Measurements from ENCODE around the gene RGS5.

GRCh38 chr1:163178628-163179027 lies 24.1 kb downstream of the RGS5 start:
- no peak for TF ChIP-seq POLR2A (IDR thresholded peaks at IDR 0.05)
- TF ChIP-seq, protein P1, sequence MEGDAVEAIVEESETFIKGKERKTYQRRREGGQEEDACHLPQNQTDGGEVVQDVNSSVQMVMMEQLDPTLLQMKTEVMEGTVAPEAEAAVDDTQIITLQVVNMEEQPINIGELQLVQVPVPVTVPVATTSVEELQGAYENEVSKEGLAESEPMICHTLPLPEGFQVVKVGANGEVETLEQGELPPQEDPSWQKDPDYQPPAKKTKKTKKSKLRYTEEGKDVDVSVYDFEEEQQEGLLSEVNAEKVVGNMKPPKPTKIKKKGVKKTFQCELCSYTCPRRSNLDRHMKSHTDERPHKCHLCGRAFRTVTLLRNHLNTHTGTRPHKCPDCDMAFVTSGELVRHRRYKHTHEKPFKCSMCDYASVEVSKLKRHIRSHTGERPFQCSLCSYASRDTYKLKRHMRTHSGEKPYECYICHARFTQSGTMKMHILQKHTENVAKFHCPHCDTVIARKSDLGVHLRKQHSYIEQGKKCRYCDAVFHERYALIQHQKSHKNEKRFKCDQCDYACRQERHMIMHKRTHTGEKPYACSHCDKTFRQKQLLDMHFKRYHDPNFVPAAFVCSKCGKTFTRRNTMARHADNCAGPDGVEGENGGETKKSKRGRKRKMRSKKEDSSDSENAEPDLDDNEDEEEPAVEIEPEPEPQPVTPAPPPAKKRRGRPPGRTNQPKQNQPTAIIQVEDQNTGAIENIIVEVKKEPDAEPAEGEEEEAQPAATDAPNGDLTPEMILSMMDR (IDR thresholded peaks at IDR 0.05), result no peak

Measured in suprapubic skin (tissue), 3 donors.